DOHH2 (cell line): ENCODE results near the gene RASL11A.
A peak's percentile ranks its signal among the peaks of the same experiment; 100 is the strongest.
"Not testable (repeated sequence)": the region's sequence is repeated elsewhere in the genome, so short reads cannot be mapped to it uniquely, and the experiment has no call there.

Experiments
- H3F3A ChIP-seq: fragments of 200-600 bp; sonication (generic), shearing (Covaris generic); 2 replicates; pipeline ENCODE4 v1.6.0; 2016; ENCODE audit warnings: antibody characterized with exemption, mild to moderate bottlenecking; ENCODE audit not compliant: control insufficient read depth, insufficient read depth
- H3K27ac ChIP-seq: fragments of 200-600 bp; sonication (generic); 2 replicates; pipeline ENCODE4 v1.5.1; 2014; ENCODE audit warnings: low read depth, mild to moderate bottlenecking, low read length, moderate library complexity
- H3K27me3 ChIP-seq: fragments of 200-600 bp; sonication (generic); 2 replicates; pipeline ENCODE4 v1.6.1; 2014; ENCODE audit warnings: mild to moderate bottlenecking, low read length, mixed read lengths; ENCODE audit not compliant: control insufficient read depth
- H3K36me3 ChIP-seq: fragments of 200-600 bp; sonication (generic); 2 replicates; pipeline ENCODE4 v1.6.1; 2014; ENCODE audit warnings: mild to moderate bottlenecking, low read length, moderate library complexity, mixed read lengths; ENCODE audit not compliant: control insufficient read depth
- H3K4me1 ChIP-seq: fragments of 200-600 bp; sonication (generic); 2 replicates; pipeline ENCODE4 v1.6.1; 2014; ENCODE audit warnings: mild to moderate bottlenecking, low read length, mixed read lengths; ENCODE audit not compliant: control insufficient read depth
- H3K4me2 ChIP-seq: fragments of 200-600 bp; sonication (generic); 2 replicates; pipeline ENCODE4 v1.6.0; 2014; ENCODE audit warnings: mild to moderate bottlenecking, low read length, moderate library complexity
- H3K4me3 ChIP-seq: fragments of 200-600 bp; sonication (generic); 2 replicates; pipeline ENCODE4 v1.5.1; 2014; ENCODE audit warnings: mild to moderate bottlenecking, low read length, mixed read lengths
- H3K79me2 ChIP-seq: fragments of 200-600 bp; sonication (generic); 2 replicates; pipeline ENCODE4 v1.6.1; 2014; ENCODE audit warnings: mild to moderate bottlenecking, low read length, mixed read lengths; ENCODE audit not compliant: control insufficient read depth
- H3K9me2 ChIP-seq: fragments of 200-600 bp; sonication (generic); replicated peaks from 2 replicates; pipeline ENCODE4 v1.6.1; 2014; ENCODE audit warnings: mild to moderate bottlenecking, low read length, mixed read lengths; ENCODE audit not compliant: control insufficient read depth
- H3K9me3 ChIP-seq: fragments of 200-600 bp; sonication (generic); 2 replicates; pipeline ENCODE4 v1.6.1; 2014; ENCODE audit warnings: antibody characterized with exemption, low read length, mixed read lengths; ENCODE audit not compliant: control insufficient read depth, insufficient read depth
- H4K20me1 ChIP-seq: fragments of 200-600 bp; sonication (generic); 2 replicates; pipeline ENCODE4 v1.6.0; 2014; ENCODE audit warnings: low read depth, mild to moderate bottlenecking, antibody characterized with exemption, low read length, moderate library complexity; ENCODE audit not compliant: control insufficient read depth, insufficient read depth
- CTCF ChIP-seq: fragments of 200-600 bp; sonication (generic); IDR thresholded peaks from one replicate; pipeline ENCODE4 v1.5.1; 2014; ENCODE audit warnings: antibody characterized with exemption, mild to moderate bottlenecking, low read depth, low read length; ENCODE audit not compliant: poor library complexity, severe bottlenecking
- EZH2phosphoT487 ChIP-seq: fragments of 200-600 bp; sonication (generic); IDR thresholded peaks from 2 replicates; pipeline ENCODE4 v1.6.1; 2017; ENCODE audit warnings: borderline replicate concordance, mild to moderate bottlenecking, antibody characterized with exemption, low read length, moderate library complexity, mixed read lengths

The RASL11A gene

GRCh38 chr13:27270594-27271520, at the start of gene RASL11A:
Gene RASL11A, plus strand, starts transcription at chr13:27270830. Its CDS starts 115 bp downstream, at chr13:27270945.
- Histone ChIP-seq H4K20me1 (no peaks in the 10 kb centered on the region), H3K27me3 (no peaks in the 10 kb centered on the region), H3K9me3 (no peaks in the 10 kb centered on the region), H3K79me2 (0 out of 2 replicates have a peak, but pooled peaks cover 3% of the 10 kb centered on the region), H3K36me3 (peaks cover 6% of the 10 kb centered on the region; the same call in 1 of the 2 replicates), H3K4me1 (peaks cover 27% of the 10 kb centered on the region), H3F3A (peaks cover 8% of the 10 kb centered on the region), H3K27ac (0 out of 2 replicates have a peak within 1 kb of the TSS, but pooled peaks have one; percentile 16), H3K4me3 (peak within 1 kb of the TSS; percentile 83), H3K9me2 (no peaks in the 10 kb centered on the region), H3K4me2 (peak within 1 kb of the TSS; percentile 86)
- no peak for TF ChIP-seq EZH2phosphoT487
- peak; percentile 95 for TF ChIP-seq CTCF

- peaks cover 72% of the 10 kb centered on the region for H3K4me1 ChIP-seq
- not testable (repeated sequence) for H3K27me3 ChIP-seq, H4K20me1 ChIP-seq, H3K36me3 ChIP-seq, H3K9me2 ChIP-seq, H3K79me2 ChIP-seq
- H3K4me2 ChIP-seq = peak overlapping the region; percentile 63
- peaks cover 15% of the 10 kb centered on the region for H3F3A ChIP-seq
- H3K4me3 ChIP-seq = peak overlapping the region; percentile 55
- H3K9me3 ChIP-seq = peaks cover 12% of the 10 kb centered on the region; the same call in 1 of the 2 replicates
- peak overlapping the region; percentile 75 for H3K27ac ChIP-seq
Observed at GRCh38 chr13:27222100-27222499, 48.5 kb upstream of the RASL11A start.

- peaks cover 21% of the 10 kb centered on the region for H3F3A ChIP-seq
- H3K4me1 ChIP-seq = peaks cover 89% of the 10 kb centered on the region
- H3K4me3 ChIP-seq = peak overlapping the region; percentile 40
- peak overlapping the region; percentile 53 for H3K4me2 ChIP-seq
- no peaks in the 10 kb centered on the region for H3K27me3 ChIP-seq
- no peak for TF ChIP-seq CTCF
- no peak for TF ChIP-seq EZH2phosphoT487
- H3K9me3 ChIP-seq = peaks cover 10% of the 10 kb centered on the region
- H3K79me2 ChIP-seq = no peaks in the 10 kb centered on the region
- peak overlapping the region; percentile 65 for H3K27ac ChIP-seq
- H3K9me2 ChIP-seq = no peaks in the 10 kb centered on the region
- H4K20me1 ChIP-seq = no peaks in the 10 kb centered on the region
- H3K36me3 ChIP-seq = no peaks in the 10 kb centered on the region; the same call in 1 of the 2 replicates
Observed at GRCh38 chr13:27226991-27227390, 43.6 kb upstream of the RASL11A start.

- H3K4me2 ChIP-seq = peak overlapping the region; percentile 53
- H3F3A ChIP-seq = peaks cover 17% of the 10 kb centered on the region
- H4K20me1 ChIP-seq = no peaks in the 10 kb centered on the region
Observed at GRCh38 chr13:27228131-27228530, 42.5 kb upstream of the RASL11A start.

More at GRCh38 chr13:27228131-27228530, 42.5 kb upstream of the RASL11A start:
- H3K79me2 ChIP-seq = no peaks in the 10 kb centered on the region
- peaks cover 78% of the 10 kb centered on the region for H3K4me1 ChIP-seq
- peak overlapping the region; percentile 40 for H3K4me3 ChIP-seq
- TF ChIP-seq EZH2phosphoT487 = no peak
- TF ChIP-seq CTCF = no peak
- peaks cover 10% of the 10 kb centered on the region for H3K9me3 ChIP-seq
- H3K36me3 ChIP-seq = no peaks in the 10 kb centered on the region; the same call in 1 of the 2 replicates
- H3K27ac ChIP-seq = peak overlapping the region; percentile 65
- H3K27me3 ChIP-seq = no peaks in the 10 kb centered on the region
- no peaks in the 10 kb centered on the region for H3K9me2 ChIP-seq
